Stimulated activated CD8-positive, alpha-beta memory T cell treated with anti-CD3 and anti-CD28 coated beads, Interleukin-7, amount 100 ng/mL, for 4 hours (primary cell): ENCODE results near the gene GABRB1.

Source experiments
- DNase-seq, 2 donors: peaks; one replicate each; pipeline ENCODE4 v3.0.0-alpha.2; 2020; ENCODE audit warnings: low read depth in 2 of 2

GABRB1 gene

GRCh38 chr4:47049347-47049746 lies 18.0 kb downstream of the GABRB1 start:
- no peak for DNase-seq

- DNase-seq, result no peak
These were observed 19.7 kb downstream of the GABRB1 start for GRCh38 chr4:47050761-47051725.

GRCh38 chr4:47053485-47053884 lies 22.1 kb downstream of the GABRB1 start:
- DNase-seq, result no peak

GRCh38 chr4:47054130-47054529 lies 22.8 kb downstream of the GABRB1 start:
- DNase-seq, result no peak

GRCh38 chr4:47057991-47058390 lies 26.6 kb downstream of the GABRB1 start:
- no peak for DNase-seq

GRCh38 chr4:47060561-47060960 lies 29.2 kb downstream of the GABRB1 start:
- no peak for DNase-seq

GRCh38 chr4:47061435-47061834 lies 30.1 kb downstream of the GABRB1 start:
- no peak for DNase-seq

GRCh38 chr4:47065051-47065481 lies 33.7 kb downstream of the GABRB1 start:
- no peak for DNase-seq

- DNase-seq, result no peak
These were observed 37.6 kb downstream of the GABRB1 start for GRCh38 chr4:47068986-47069385.

- DNase-seq, result no peak
These were observed 40.6 kb downstream of the GABRB1 start for GRCh38 chr4:47071901-47072341.

GRCh38 chr4:47073647-47074046 lies 42.3 kb downstream of the GABRB1 start:
- DNase-seq, result no peak

GRCh38 chr4:47074816-47075215 lies 43.4 kb downstream of the GABRB1 start:
- no peak for DNase-seq

- DNase-seq, result no peak
These were observed 43.9 kb downstream of the GABRB1 start for GRCh38 chr4:47075262-47075661.

GRCh38 chr4:47075919-47076318 lies 44.6 kb downstream of the GABRB1 start:
- no peak for DNase-seq

GRCh38 chr4:47084111-47084510 lies 52.7 kb downstream of the GABRB1 start:
- no peak for DNase-seq

- DNase-seq, result no peak
These were observed 53.4 kb downstream of the GABRB1 start for GRCh38 chr4:47084795-47085194.

- DNase-seq, result no peak
These were observed 56.9 kb downstream of the GABRB1 start for GRCh38 chr4:47088298-47088697.

- no peak for DNase-seq
These were observed 64.5 kb downstream of the GABRB1 start for GRCh38 chr4:47095884-47096283.

GRCh38 chr4:47101453-47101852 lies 70.1 kb downstream of the GABRB1 start:
- no peak for DNase-seq

GRCh38 chr4:47104986-47105385 lies 73.6 kb downstream of the GABRB1 start:
- DNase-seq, result no peak

GRCh38 chr4:47106561-47106960 lies 75.2 kb downstream of the GABRB1 start:
- DNase-seq, result no peak

- no peak for DNase-seq
These were observed 78.0 kb downstream of the GABRB1 start for GRCh38 chr4:47109379-47109778.

GRCh38 chr4:47110546-47111132 lies 79.3 kb downstream of the GABRB1 start:
- DNase-seq, result no peak
